ENCODE measurements around the gene TTC9. TPM values are rescaled to one million over a fixed set of nuclear protein-coding genes. Genes with fewer than 3 reads are reported as not detected.
A peak's percentile ranks its signal among the peaks of the same experiment; 100 is the strongest.

The TTC9 gene
- total RNA-seq, 1 donor = 0.36 TPM

DNA sequence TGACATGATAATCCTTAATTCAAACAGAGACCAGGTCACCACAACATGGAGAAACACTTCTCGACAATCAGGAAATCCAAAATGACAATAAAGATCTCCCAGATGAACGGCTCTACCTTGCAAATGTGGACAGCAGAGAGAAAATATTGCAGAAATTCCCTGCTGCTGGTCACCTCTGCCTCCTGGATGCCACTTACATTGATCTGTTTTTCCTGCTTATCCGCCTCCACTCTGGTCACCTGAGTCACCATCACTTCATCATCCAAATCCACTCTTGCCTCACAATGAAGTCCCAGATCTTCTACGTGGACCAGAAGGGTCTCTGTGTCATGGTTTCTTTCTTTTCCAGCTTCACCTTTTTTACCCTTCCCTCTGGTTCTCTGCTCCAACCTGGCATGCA is 21.1 kb downstream of the TTC9 start:
- no peak overlapping the region for H2AFZ ChIP-seq (ENCODE audit: low read length)
- no peak for DNase-seq (ENCODE audit: insufficient read length, low spot score, missing footprints)
- H3K27me3 ChIP-seq (ENCODE audit: insufficient read depth, low read length) = no peaks in the 10 kb centered on the region
- no peak overlapping the region for H3K4me3 ChIP-seq (ENCODE audit: insufficient read depth, low read length)
- H3K9me3 ChIP-seq (ENCODE audit: low read depth, low read length) = no peaks in the 10 kb centered on the region
- H3K79me2 ChIP-seq (ENCODE audit: insufficient read depth, low read length) = no peaks in the 10 kb centered on the region
- H3K4me1 ChIP-seq (ENCODE audit: insufficient read depth, low read length) = peaks cover 16% of the 10 kb centered on the region
- no peak overlapping the region for H3K27ac ChIP-seq (ENCODE audit: low read depth, low read length)
- TF ChIP-seq, protein P1, sequence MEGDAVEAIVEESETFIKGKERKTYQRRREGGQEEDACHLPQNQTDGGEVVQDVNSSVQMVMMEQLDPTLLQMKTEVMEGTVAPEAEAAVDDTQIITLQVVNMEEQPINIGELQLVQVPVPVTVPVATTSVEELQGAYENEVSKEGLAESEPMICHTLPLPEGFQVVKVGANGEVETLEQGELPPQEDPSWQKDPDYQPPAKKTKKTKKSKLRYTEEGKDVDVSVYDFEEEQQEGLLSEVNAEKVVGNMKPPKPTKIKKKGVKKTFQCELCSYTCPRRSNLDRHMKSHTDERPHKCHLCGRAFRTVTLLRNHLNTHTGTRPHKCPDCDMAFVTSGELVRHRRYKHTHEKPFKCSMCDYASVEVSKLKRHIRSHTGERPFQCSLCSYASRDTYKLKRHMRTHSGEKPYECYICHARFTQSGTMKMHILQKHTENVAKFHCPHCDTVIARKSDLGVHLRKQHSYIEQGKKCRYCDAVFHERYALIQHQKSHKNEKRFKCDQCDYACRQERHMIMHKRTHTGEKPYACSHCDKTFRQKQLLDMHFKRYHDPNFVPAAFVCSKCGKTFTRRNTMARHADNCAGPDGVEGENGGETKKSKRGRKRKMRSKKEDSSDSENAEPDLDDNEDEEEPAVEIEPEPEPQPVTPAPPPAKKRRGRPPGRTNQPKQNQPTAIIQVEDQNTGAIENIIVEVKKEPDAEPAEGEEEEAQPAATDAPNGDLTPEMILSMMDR (IDR thresholded peaks at IDR 0.05; ENCODE audit: extremely low read depth, low read depth, low read length) = no peak
- no peak overlapping the region for H3K4me2 ChIP-seq (ENCODE audit: insufficient read depth, low read length)
- no peaks in the 10 kb centered on the region for H3K36me3 ChIP-seq (ENCODE audit: insufficient read depth, low read length)
- no peaks in the 10 kb centered on the region for H4K20me1 ChIP-seq (ENCODE audit: insufficient read depth, low read length)

DNA sequence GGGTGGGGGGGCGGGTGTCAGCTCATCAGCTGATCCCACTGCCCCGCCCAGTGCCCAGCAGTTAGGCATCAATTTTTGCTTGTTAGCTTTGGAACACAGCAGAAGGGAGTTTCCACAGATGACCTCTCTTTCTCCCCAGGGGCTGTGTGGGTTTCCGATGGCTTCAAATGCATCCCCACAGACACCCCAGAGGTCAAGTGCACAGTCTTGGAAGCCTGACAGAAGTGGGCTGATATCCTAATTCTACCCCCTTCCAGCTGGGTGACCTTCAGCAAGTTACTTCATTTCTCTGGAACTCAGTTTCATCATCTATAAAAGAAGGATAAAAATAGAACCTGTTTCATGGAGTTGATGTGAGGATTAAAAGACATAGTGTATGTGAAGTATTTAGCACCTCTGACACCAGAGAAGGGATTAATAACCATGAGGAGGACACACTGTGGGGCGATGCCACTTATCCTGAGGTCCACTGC is 22.0 kb downstream of the TTC9 start:
- Histone ChIP-seq H3K79me2 (ENCODE audit: insufficient read depth, low read length) (no peaks in the 10 kb centered on the region), H4K20me1 (ENCODE audit: insufficient read depth, low read length) (no peaks in the 10 kb centered on the region), H2AFZ (ENCODE audit: low read length) (no peak overlapping the region), H3K4me2 (ENCODE audit: insufficient read depth, low read length) (no peak overlapping the region), H3K27ac (ENCODE audit: low read depth, low read length) (no peak overlapping the region), H3K27me3 (ENCODE audit: insufficient read depth, low read length) (no peaks in the 10 kb centered on the region), H3K9me3 (ENCODE audit: low read depth, low read length) (no peaks in the 10 kb centered on the region), H3K4me1 (ENCODE audit: insufficient read depth, low read length) (peaks cover 16% of the 10 kb centered on the region), H3K4me3 (ENCODE audit: insufficient read depth, low read length) (no peak overlapping the region), H3K36me3 (ENCODE audit: insufficient read depth, low read length) (no peaks in the 10 kb centered on the region)
- DNase-seq (ENCODE audit: insufficient read length, low spot score, missing footprints) = peak; percentile 81
- TF ChIP-seq, protein P1 (IDR thresholded peaks at IDR 0.05; ENCODE audit: extremely low read depth, low read depth, low read length) = no peak

DNA sequence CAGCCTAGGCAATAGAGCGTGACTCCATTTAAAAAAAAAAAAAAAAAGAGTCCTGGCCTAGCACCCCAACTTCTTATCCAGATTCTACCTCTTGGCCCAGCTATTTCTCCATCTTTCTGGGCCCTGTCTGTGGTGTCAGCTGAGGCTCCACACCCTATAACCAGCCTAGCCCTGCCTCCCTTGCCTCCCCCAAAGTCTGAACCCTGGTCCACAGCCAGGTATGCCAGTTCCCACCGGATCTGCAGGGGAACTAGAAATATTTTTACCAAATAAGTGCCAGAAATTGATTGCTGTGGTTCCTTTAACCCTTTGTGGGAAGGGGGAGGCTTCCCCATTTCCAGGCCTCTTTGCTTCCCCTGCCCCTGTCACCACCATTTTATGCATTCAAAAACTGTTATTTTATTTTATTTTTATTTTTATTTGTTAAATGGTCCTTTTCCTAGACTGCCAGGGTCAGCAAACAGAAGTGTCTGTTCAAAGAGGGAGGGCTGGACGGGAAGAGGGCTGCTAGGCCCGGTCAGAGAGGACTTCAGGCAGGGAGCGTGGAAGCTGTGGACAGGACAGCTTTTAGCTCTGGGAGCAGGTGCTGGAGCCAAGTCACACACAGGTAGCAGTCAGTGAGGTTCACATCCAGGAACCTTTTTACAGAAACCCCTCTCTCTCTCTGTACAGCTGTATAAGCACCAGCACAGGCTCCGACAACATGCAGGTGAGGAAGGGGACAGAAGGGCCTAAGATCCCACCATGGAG is 23.2 kb downstream of the TTC9 start:
- Histone ChIP-seq H3K4me2 (ENCODE audit: insufficient read depth, low read length) (no peak overlapping the region), H3K79me2 (ENCODE audit: insufficient read depth, low read length) (no peaks in the 10 kb centered on the region), H3K36me3 (ENCODE audit: insufficient read depth, low read length) (no peaks in the 10 kb centered on the region), H3K27me3 (ENCODE audit: insufficient read depth, low read length) (no peaks in the 10 kb centered on the region), H3K27ac (ENCODE audit: low read depth, low read length) (no peak overlapping the region), H3K4me3 (ENCODE audit: insufficient read depth, low read length) (no peak overlapping the region), H4K20me1 (ENCODE audit: insufficient read depth, low read length) (no peaks in the 10 kb centered on the region), H3K9me3 (ENCODE audit: low read depth, low read length) (no peaks in the 10 kb centered on the region), H2AFZ (ENCODE audit: low read length) (no peak overlapping the region), H3K4me1 (ENCODE audit: insufficient read depth, low read length) (peaks cover 16% of the 10 kb centered on the region)
- TF ChIP-seq, protein P1 (IDR thresholded peaks at IDR 0.05; ENCODE audit: extremely low read depth, low read depth, low read length) = no peak
- DNase-seq (ENCODE audit: insufficient read length, low spot score, missing footprints) = peak; percentile 78

DNA sequence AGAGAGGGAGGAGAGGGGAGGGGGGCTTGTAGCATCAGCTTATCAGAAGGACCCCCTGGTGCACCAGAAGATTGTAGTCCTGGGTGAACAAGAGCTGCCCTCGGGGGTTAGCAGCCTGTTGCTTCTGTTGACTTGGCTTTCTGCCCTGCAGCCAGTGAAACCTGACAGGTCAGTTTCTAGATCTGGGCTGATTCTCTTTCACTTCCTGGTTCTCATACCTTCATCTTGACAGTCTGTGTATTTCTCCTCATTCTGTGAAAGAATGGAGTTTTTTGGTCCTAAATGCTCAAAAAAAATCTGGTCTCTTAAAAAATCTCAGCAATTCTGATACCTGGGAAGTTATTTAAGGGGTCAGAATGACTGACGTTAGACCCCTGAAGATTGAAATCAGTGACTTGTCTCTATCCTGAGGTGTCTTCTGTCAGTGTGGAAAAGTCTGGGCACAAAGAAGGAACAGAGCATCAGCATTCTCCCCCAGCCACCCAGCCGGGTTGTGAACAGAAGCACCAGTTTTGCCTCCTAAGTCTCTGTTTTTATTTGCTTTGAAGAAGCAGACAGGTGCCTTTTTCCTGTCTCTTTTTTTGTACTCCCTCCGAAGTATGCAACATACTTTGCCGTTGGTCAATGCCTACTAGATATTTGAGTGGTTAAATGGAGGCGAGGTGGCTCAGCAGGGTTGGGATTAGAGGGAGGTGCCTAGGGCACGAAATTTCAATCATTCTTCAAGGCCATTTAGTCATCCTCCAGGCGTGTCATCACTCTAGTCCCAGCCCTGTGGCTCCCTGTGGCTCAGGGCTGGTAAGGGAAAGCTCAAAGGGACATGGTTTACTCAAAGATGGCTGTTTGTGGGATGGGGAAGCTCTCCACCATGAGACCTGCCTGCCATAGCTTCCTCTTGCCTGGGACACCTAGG is 24.0 kb downstream of the TTC9 start:
- Histone ChIP-seq H3K27ac (ENCODE audit: low read depth, low read length) (no peak overlapping the region), H3K79me2 (ENCODE audit: insufficient read depth, low read length) (no peaks in the 10 kb centered on the region), H3K36me3 (ENCODE audit: insufficient read depth, low read length) (no peaks in the 10 kb centered on the region), H3K9me3 (ENCODE audit: low read depth, low read length) (no peaks in the 10 kb centered on the region), H3K4me1 (ENCODE audit: insufficient read depth, low read length) (peaks cover 18% of the 10 kb centered on the region), H2AFZ (ENCODE audit: low read length) (no peak overlapping the region), H3K27me3 (ENCODE audit: insufficient read depth, low read length) (no peaks in the 10 kb centered on the region), H4K20me1 (ENCODE audit: insufficient read depth, low read length) (no peaks in the 10 kb centered on the region), H3K4me2 (ENCODE audit: insufficient read depth, low read length) (no peak overlapping the region), H3K4me3 (ENCODE audit: insufficient read depth, low read length) (no peak overlapping the region)
- TF ChIP-seq, protein P1 (IDR thresholded peaks at IDR 0.05; ENCODE audit: extremely low read depth, low read depth, low read length) = no peak
- DNase-seq (ENCODE audit: insufficient read length, low spot score, missing footprints) = no peak

Data from osteoblast (primary cell).